Caco-2 (cell line): Measurements from ENCODE around the gene BPTF. TPM values are rescaled to one million over a fixed set of nuclear protein-coding genes. Genes with fewer than 3 reads are reported as not detected.

Experiments
- BruUV-seq: library from RNA; stranded (reverse); fragments of 400-500 nt; replicated peaks from 2 replicates; lab custom pipeline; 2021; lab: Mats Ljungman, UMichigan
- CTCF ChIA-PET: fragments of 300-600 bp; sonication (Branson Sonifier 250); formaldehyde crosslinking; loops from one replicate; lab custom pipeline; 2022; ENCODE audit warnings: antibody characterized with exemption; lab: Charles Lee
- POLR2A ChIA-PET: fragments of 300-600 bp; sonication (Branson Sonifier 250); formaldehyde crosslinking; loops from one replicate; lab custom pipeline; 2022; ENCODE audit warnings: antibody characterized with exemption; lab: Charles Lee
- DNase-seq, 2 experiments: peaks; one replicate each; pipeline versions ENCODE4 v3.0.0 to v3.0.0-alpha.2; 2020 to 2022
- H3K27me3 ChIP-seq: replicated peaks from 2 replicates; pipeline ENCODE4 v1.6.0; 2011; ENCODE audit warnings: low read length; ENCODE audit not compliant: control insufficient read depth, insufficient read depth
- H3K36me3 ChIP-seq: 2 replicates; pipeline ENCODE4 v1.5.1; 2011; ENCODE audit warnings: low read length; ENCODE audit not compliant: control insufficient read depth, insufficient read depth
- H3K4me1 ChIP-seq: fragments of 250-450 bp; sonication (Bioruptor Pico); 2 replicates; pipeline ENCODE4 v1.5.1; 2020; ENCODE audit warnings: mild to moderate bottlenecking
- H3K4me3 ChIP-seq: 2 replicates; pipeline ENCODE4 v1.5.1; 2011; ENCODE audit warnings: low read depth, mild to moderate bottlenecking, control low read depth, low read length
- H3K9me3 ChIP-seq: fragments of 250-450 bp; sonication (Bioruptor Pico); 2 replicates; pipeline ENCODE4 v1.5.1; 2020; ENCODE audit warnings: mild to moderate bottlenecking, moderate library complexity
- H3K27ac Mint-ChIP-seq: one replicate; pipeline ENCODE4 v1.8.0; 2022; ENCODE audit warnings: mixed read lengths; ENCODE audit not compliant: unreplicated experiment
- H3K27me3 Mint-ChIP-seq: one replicate; pipeline ENCODE4 v1.8.0; 2022; ENCODE audit warnings: mixed read lengths; ENCODE audit not compliant: insufficient read depth, unreplicated experiment
- H3K36me3 Mint-ChIP-seq: one replicate; pipeline ENCODE4 v1.8.0; 2022; ENCODE audit warnings: mild to moderate bottlenecking, mixed read lengths; ENCODE audit not compliant: insufficient read depth, unreplicated experiment
- H3K4me1 Mint-ChIP-seq: one replicate; pipeline ENCODE4 v1.8.0; 2022; ENCODE audit warnings: low read depth, mixed read lengths; ENCODE audit not compliant: unreplicated experiment
- H3K4me3 Mint-ChIP-seq: one replicate; pipeline ENCODE4 v1.8.0; 2022; ENCODE audit warnings: mild to moderate bottlenecking, moderate library complexity, mixed read lengths; ENCODE audit not compliant: unreplicated experiment
- H3K9me3 Mint-ChIP-seq: one replicate; pipeline ENCODE4 v1.8.0; 2022; ENCODE audit warnings: mixed read lengths; ENCODE audit not compliant: unreplicated experiment
- intact Hi-C: fragments of 100-400 bp; cut with micrococcal nuclease; formaldehyde crosslinking; loops from one replicate; pipeline ENCODE4 v1.10.0; 2022; ENCODE audit not compliant: unreplicated experiment
- total RNA-seq: library from RNA; stranded (reverse); gene quantifications from 2 replicates; pipeline ENCODE4 v1.2.3, GENCODE V29; 2022
- TF ChIP-seq, protein P1 (sequence below), 2 experiments: fragments of 200-600 bp in 1 of 2; IDR thresholded peaks; 1 replicate in 1 of 2; 2 replicates in 1 of 2; pipeline versions ENCODE4 v1.5.1 to v1.8.0; 2011 to 2022; ENCODE audit warnings: antibody characterized with exemption in 1 of 2, control low read depth in 1 of 2, inconsistent platforms in 1 of 2, low read depth in 1 of 2, low read length in 1 of 2, mild to moderate bottlenecking in 1 of 2, moderate library complexity in 1 of 2; ENCODE audit not compliant: insufficient read depth in 1 of 2, severe bottlenecking in 1 of 2, unreplicated experiment in 1 of 2

Gene BPTF
- total RNA-seq, 1 experiment from 2014 or later: 101 TPM

DNA sequence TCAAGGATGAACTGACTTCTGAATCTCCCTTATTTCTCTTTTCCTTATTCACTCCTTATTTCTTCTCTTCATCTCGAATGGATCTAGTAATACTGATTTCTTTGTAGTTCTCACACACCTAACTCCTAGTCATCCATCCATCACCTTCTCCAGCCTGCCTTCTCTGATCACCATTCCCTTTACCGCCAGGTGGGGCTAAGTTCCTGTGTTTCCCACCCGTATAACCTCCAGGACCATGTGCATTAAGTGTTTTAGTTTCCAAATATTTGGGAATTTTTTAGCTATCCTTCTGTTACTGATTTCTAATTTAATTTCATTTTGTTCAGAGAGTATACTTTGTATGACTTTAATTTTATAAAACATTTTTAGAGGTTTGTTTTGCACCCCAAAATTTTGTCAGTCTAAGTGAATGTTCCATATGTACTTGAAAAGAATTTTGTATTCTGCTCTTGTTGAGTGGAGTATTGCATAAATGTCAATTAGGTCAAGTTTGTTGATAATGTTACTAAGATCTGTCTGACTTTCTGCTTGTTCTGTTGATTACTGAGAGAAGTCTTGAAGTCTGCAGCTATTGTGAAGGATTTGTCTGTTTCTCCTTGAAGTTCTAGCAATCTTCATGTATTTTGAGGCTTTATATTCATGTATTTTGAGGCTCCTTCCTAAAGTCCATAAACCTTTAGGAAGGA lies 8.8 kb downstream of the BPTF start:
- CTCF ChIA-PET: no interaction called here
- Histone ChIP-seq H3K36me3 (no peaks in the 10 kb centered on the region), H3K27me3 (no peaks in the 10 kb centered on the region), H3K9me3 (no peaks in the 10 kb centered on the region), H3K4me3 (no peak overlapping the region), H3K4me1 (0 out of 2 replicates have a peak, but pooled peaks cover 8% of the 10 kb centered on the region)
- POLR2A ChIA-PET: no interaction called here
- H3K4me3 Mint-ChIP-seq: no peak overlapping the region
- H3K36me3 Mint-ChIP-seq: peaks cover 7% of the 10 kb centered on the region
- peak in 1 of 2 experiments; percentile 19 for DNase-seq
- BruUV-seq: no TSS peak
- TF ChIP-seq, protein P1, sequence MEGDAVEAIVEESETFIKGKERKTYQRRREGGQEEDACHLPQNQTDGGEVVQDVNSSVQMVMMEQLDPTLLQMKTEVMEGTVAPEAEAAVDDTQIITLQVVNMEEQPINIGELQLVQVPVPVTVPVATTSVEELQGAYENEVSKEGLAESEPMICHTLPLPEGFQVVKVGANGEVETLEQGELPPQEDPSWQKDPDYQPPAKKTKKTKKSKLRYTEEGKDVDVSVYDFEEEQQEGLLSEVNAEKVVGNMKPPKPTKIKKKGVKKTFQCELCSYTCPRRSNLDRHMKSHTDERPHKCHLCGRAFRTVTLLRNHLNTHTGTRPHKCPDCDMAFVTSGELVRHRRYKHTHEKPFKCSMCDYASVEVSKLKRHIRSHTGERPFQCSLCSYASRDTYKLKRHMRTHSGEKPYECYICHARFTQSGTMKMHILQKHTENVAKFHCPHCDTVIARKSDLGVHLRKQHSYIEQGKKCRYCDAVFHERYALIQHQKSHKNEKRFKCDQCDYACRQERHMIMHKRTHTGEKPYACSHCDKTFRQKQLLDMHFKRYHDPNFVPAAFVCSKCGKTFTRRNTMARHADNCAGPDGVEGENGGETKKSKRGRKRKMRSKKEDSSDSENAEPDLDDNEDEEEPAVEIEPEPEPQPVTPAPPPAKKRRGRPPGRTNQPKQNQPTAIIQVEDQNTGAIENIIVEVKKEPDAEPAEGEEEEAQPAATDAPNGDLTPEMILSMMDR (IDR thresholded peaks at IDR 0.05; ENCODE audit: insufficient read depth in 1 of 2, low read depth in 1 of 2, low read length in 1 of 2, severe bottlenecking in 1 of 2, unreplicated experiment in 1 of 2): no peak
- H3K9me3 Mint-ChIP-seq: no peaks in the 10 kb centered on the region
- no peak overlapping the region for H3K27ac Mint-ChIP-seq
- peaks cover 19% of the 10 kb centered on the region for H3K4me1 Mint-ChIP-seq
- intact Hi-C loops: no loop called here
- no peaks in the 10 kb centered on the region for H3K27me3 Mint-ChIP-seq

DNA sequence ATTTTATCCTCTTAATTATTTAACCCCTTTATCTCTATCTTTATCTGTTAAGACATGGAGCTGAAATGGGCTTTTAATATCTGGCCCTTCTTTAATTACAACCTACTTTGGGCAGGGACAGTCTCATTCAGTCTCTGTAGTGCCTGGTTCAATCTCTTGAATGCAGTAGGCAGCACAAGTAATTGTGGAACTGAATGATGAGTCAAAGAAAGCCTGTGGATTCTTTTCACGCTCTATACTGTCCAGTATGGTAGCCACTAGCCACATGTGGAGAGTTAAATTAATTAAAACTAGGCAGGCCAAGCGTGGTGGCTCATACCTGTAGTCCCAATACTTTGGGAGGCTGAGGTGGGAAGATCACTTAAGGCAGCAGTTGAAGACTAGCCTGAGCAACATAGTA lies 9.3 kb downstream of the BPTF start:
- H3K36me3 ChIP-seq: no peaks in the 10 kb centered on the region
- no peaks in the 10 kb centered on the region for H3K27me3 Mint-ChIP-seq
- H3K4me3 ChIP-seq: no peak overlapping the region
- no TSS peak for BruUV-seq
- no peaks in the 10 kb centered on the region for H3K9me3 Mint-ChIP-seq
- H3K27me3 ChIP-seq: no peaks in the 10 kb centered on the region
- 0 out of 2 replicates have a peak, but pooled peaks cover 8% of the 10 kb centered on the region for H3K4me1 ChIP-seq
- no peak overlapping the region for H3K27ac Mint-ChIP-seq
- no peak overlapping the region for H3K4me3 Mint-ChIP-seq
- TF ChIP-seq, protein P1 (IDR thresholded peaks at IDR 0.05; ENCODE audit: insufficient read depth in 1 of 2, low read depth in 1 of 2, low read length in 1 of 2, severe bottlenecking in 1 of 2, unreplicated experiment in 1 of 2): no peak
- ChIA-PET POLR2A (no interaction called here), CTCF (no interaction called here)
- intact Hi-C loops: no loop called here
- no peaks in the 10 kb centered on the region for H3K9me3 ChIP-seq
- no peak for DNase-seq
- H3K36me3 Mint-ChIP-seq: peaks cover 7% of the 10 kb centered on the region
- peaks cover 14% of the 10 kb centered on the region for H3K4me1 Mint-ChIP-seq

DNA sequence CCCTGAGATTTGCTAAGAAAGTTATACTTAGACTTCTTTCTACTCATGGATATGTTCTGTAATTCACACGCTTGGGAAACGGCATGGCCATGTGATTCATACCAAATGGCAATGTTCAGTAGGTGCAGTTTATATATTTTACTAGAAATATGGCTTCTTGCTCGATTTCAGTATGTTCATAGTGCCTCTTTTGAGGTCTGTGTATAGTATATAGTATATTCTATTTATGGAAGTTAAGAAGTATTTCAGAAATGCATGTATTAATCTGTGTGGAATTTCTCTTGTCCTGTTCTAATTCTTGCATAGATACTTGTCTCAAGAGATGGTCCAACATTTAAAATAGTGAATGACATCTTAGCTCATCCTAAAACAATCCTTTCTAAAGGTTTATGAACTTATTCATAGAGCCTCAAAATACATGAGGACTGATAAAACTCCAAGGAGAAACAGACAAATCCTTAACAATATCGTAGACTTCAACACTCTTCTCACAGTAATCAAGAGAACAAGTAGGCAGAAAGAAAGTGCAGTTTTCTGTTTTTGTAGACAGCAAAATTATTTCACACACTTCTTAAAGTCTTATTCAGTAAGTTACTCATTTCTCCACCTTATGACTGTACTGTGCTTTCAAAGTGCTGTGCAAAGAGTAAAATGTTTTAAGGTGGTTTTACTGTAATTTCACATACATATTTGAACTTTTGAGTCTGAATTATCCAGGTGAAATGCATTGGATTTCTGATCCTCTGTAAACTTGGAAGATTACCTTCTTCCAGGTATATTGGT lies 11.1 kb downstream of the BPTF start:
- peaks cover 7% of the 10 kb centered on the region for H3K36me3 Mint-ChIP-seq
- no TSS peak for BruUV-seq
- intact Hi-C loops: no loop called here
- no peak for DNase-seq
- no peaks in the 10 kb centered on the region for H3K27me3 Mint-ChIP-seq
- CTCF ChIA-PET: no interaction called here
- no peaks in the 10 kb centered on the region for H3K9me3 Mint-ChIP-seq
- H3K36me3 ChIP-seq: no peaks in the 10 kb centered on the region
- no peaks in the 10 kb centered on the region for H3K27me3 ChIP-seq
- H3K4me1 Mint-ChIP-seq: peaks cover 3% of the 10 kb centered on the region
- POLR2A ChIA-PET: interaction anchor here (0.5 kb wide), 1 partner anchor 26 kb away, joined by 5 read pairs; no protein-coding TSS in a partner anchor
- TF ChIP-seq, protein P1 (IDR thresholded peaks at IDR 0.05; ENCODE audit: insufficient read depth in 1 of 2, low read depth in 1 of 2, low read length in 1 of 2, severe bottlenecking in 1 of 2, unreplicated experiment in 1 of 2): no peak
- no peak overlapping the region for H3K27ac Mint-ChIP-seq
- no peak overlapping the region for H3K4me3 Mint-ChIP-seq
- H3K4me3 ChIP-seq: no peak overlapping the region
- 0 out of 2 replicates have a peak, but pooled peaks cover 8% of the 10 kb centered on the region for H3K4me1 ChIP-seq
- no peaks in the 10 kb centered on the region for H3K9me3 ChIP-seq
